Measurements from ENCODE around the gene EPX. TPM values are rescaled to one million over a fixed set of nuclear protein-coding genes. Genes with fewer than 3 reads are reported as not detected.

The EPX gene
- total and polyA plus RNA-seq, 2 experiments from 2014 or later = not detected

DNA sequence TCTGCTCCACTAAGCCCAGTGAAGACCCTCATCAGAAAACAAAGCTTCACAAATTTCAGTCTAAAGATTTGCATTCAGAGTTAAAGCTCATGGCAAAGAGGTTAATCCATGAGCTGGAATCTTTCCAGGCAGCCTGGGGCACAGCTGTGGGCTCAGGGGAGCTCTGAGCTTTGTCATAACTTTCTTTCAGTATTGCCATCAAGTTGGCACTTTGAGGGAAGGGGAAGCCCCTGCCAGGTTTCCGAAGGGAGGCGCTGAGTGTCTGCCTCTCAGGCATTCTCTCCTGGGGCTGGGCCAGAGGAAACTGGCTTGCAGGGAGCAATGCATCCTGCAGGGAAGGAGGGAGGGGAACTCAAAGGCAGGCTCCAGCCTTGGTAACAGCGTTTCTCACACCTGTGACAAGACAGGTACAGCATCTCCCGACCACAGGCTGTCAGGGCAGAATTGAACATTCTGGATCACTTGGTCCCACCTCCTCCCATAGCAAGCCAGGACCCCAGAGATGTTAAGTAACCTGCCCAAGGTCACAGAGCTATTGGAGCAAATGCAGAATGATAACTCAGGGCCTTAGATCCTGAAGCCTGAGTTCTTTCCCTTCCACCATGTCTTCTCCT lies 49.8 kb downstream of the EPX start:
- DNase-seq (ENCODE audit: low read depth in 1 of 2, low spot score in 1 of 2) = no peak
- Histone ChIP-seq H3K27ac (no peak overlapping the region), H3K4me1 (ENCODE audit: low read depth) (no peaks in the 10 kb centered on the region), H3K9me3 (ENCODE audit: low read depth) (no peaks in the 10 kb centered on the region), H3K36me3 (no peaks in the 10 kb centered on the region), H3K4me3 (no peak overlapping the region), H3K27me3 (peaks cover 90% of the 10 kb centered on the region)
- TF ChIP-seq, protein P1, sequence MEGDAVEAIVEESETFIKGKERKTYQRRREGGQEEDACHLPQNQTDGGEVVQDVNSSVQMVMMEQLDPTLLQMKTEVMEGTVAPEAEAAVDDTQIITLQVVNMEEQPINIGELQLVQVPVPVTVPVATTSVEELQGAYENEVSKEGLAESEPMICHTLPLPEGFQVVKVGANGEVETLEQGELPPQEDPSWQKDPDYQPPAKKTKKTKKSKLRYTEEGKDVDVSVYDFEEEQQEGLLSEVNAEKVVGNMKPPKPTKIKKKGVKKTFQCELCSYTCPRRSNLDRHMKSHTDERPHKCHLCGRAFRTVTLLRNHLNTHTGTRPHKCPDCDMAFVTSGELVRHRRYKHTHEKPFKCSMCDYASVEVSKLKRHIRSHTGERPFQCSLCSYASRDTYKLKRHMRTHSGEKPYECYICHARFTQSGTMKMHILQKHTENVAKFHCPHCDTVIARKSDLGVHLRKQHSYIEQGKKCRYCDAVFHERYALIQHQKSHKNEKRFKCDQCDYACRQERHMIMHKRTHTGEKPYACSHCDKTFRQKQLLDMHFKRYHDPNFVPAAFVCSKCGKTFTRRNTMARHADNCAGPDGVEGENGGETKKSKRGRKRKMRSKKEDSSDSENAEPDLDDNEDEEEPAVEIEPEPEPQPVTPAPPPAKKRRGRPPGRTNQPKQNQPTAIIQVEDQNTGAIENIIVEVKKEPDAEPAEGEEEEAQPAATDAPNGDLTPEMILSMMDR (IDR thresholded peaks at IDR 0.05; ENCODE audit: low read depth, low read length) = no peak

DNA sequence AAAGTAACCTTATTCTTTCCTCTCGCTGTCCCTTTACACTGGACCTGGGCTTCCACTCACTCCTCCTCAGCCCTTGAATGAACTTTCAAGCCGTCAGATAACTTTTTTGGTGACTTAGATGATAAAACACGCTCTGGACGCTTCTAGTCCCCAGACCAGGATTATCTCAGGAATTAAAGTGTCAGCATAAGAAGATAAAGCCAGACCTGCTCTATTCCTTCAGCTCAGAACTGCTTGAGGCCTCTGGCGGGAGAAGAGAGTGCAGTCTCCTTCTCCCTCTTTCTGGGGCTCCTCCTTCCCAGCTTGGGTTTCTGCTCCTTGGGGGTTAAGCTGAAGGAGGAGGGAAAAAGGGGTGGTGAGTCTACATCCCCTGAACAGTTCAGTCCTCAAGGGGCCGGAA lies 52.4 kb downstream of the EPX start:
- H3K27me3 ChIP-seq = peaks cover 89% of the 10 kb centered on the region
- TF ChIP-seq, protein P1 (IDR thresholded peaks at IDR 0.05; ENCODE audit: low read depth, low read length) = no peak

DNA sequence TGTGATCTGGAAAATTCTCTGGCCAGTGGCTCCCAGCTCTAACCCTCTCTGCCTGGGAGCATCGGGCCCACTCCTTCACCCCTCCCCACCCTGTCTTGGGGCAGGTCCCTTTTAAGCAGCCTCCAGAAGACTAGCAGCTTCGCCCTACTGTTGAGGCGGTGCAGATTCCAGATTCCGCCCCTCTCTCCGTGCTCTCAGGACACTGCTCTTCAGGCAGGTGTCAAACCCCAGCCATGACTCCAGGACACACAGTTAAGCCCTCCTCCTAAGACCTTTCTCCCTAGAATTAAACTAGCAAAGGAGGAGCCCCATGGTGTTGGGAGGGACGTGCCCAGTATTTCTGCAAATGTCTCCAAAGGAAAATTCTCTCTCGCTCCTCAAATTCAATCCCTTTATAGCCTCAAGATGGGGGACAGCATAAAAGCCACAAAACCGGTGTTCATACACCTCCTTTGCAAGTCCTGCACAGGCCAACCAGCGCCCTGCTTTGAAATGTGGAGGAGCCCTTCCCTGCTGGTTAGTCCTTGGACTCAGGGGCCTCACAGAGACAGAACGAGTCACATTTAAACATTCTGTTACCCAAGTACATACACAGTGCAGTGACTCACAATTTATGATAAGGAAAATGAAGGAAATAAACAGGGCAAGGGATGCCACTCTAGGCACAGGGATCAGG lies 53.0 kb downstream of the EPX start:
- no peaks in the 10 kb centered on the region for H3K9me3 ChIP-seq (ENCODE audit: low read depth)
- H3K4me1 ChIP-seq (ENCODE audit: low read depth) = no peaks in the 10 kb centered on the region
- DNase-seq (ENCODE audit: low read depth in 1 of 2, low spot score in 1 of 2) = no peak
- TF ChIP-seq, protein P1 (IDR thresholded peaks at IDR 0.05; ENCODE audit: low read depth, low read length) = no peak
- H3K36me3 ChIP-seq = no peaks in the 10 kb centered on the region
- no peak overlapping the region for H3K4me3 ChIP-seq
- peaks cover 89% of the 10 kb centered on the region for H3K27me3 ChIP-seq
- H3K27ac ChIP-seq = no peak overlapping the region

More for the DNA sequence above, 52.4 kb downstream of the EPX start:
- H3K27ac ChIP-seq = no peak overlapping the region
- no peaks in the 10 kb centered on the region for H3K36me3 ChIP-seq
- no peaks in the 10 kb centered on the region for H3K9me3 ChIP-seq (ENCODE audit: low read depth)
- no peak for DNase-seq (ENCODE audit: low read depth in 1 of 2, low spot score in 1 of 2)
- H3K4me3 ChIP-seq = no peak overlapping the region
- H3K4me1 ChIP-seq (ENCODE audit: low read depth) = no peaks in the 10 kb centered on the region

DNA sequence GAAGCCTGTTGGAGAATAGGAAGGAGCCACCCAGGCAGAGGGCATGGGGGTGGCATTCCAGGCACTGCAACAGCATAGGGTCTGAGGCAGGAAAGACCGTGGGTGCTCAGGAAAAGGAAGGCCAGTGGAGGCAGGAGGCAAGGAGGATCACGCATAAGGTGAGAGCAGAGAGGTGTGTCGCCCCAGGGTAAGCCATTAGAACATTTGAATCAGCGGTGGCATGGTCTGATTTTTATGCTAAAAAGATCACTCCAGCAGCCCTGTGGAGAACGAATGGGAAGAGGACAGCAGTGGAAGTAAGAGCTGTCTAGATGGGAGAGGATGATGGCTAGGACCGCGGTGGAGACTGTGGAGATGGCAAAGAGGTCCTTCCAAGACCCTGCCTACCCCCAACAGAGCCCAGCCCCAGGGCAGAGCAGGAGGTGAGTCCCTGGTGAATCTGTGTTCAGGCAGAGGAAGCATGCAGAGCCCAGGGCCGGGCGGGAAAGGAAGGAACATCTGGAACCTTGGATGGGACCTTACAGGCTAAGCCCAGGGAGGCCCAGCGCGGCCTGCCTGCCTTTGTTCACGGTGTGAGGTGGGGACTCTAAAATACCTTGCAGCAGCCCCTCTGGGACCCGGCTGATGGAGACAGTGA lies 53.7 kb downstream of the EPX start:
- H3K9me3 ChIP-seq (ENCODE audit: low read depth) = no peaks in the 10 kb centered on the region
- peaks cover 90% of the 10 kb centered on the region for H3K27me3 ChIP-seq
- H3K27ac ChIP-seq = no peak overlapping the region
- H3K4me3 ChIP-seq = no peak overlapping the region
- no peaks in the 10 kb centered on the region for H3K36me3 ChIP-seq
- no peak for DNase-seq (ENCODE audit: low read depth in 1 of 2, low spot score in 1 of 2)
- TF ChIP-seq, protein P1 (IDR thresholded peaks at IDR 0.05; ENCODE audit: low read depth, low read length) = no peak
- H3K4me1 ChIP-seq (ENCODE audit: low read depth) = no peaks in the 10 kb centered on the region

DNA sequence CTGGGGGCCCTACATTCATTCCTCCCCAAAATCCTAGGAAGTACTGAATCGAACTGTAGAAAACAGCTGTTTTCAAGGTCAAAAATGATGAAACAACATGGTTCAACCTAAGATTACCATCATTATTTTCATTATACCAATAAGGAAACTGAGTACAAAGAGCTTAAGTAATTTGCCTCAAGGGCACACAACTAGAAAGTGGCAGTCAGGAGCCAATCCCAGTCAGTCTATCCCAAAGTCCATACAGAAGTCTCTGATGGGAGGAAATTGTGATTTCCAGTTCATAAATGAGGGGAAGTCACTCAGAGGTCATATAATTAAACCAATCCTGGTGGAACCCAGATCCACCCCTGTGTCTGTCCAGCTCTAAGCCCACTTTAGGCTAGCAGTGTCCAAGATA lies 54.3 kb downstream of the EPX start:
- Histone ChIP-seq H3K4me1 (ENCODE audit: low read depth) (no peaks in the 10 kb centered on the region), H3K36me3 (no peaks in the 10 kb centered on the region), H3K4me3 (no peak overlapping the region), H3K27me3 (peaks cover 90% of the 10 kb centered on the region), H3K9me3 (ENCODE audit: low read depth) (no peaks in the 10 kb centered on the region), H3K27ac (no peak overlapping the region)
- no peak for DNase-seq (ENCODE audit: low read depth in 1 of 2, low spot score in 1 of 2)
- TF ChIP-seq, protein P1 (IDR thresholded peaks at IDR 0.05; ENCODE audit: low read depth, low read length) = no peak

Measured in cardiac muscle cell (in vitro differentiated cells and primary cell).